Epidermal melanocyte (primary cell): ENCODE results near the gene SUN1.
"Not testable (repeated sequence)": the region's sequence is repeated elsewhere in the genome, so short reads cannot be mapped to it uniquely, and the experiment has no call there.

Source experiments
- DNase-seq: peaks from one replicate; pipeline ENCODE4 v3.0.0; 2011; ENCODE audit warnings: low spot score; ENCODE audit not compliant: insufficient read length

Gene SUN1

GRCh38 chr7:834277-834676, 2.0 kb downstream of the SUN1 start:
- no peak for DNase-seq

GRCh38 chr7:835021-835420, 2.7 kb downstream of the SUN1 start:
- DNase-seq, result no peak

- no peak for DNase-seq
Measured at GRCh38 chr7:835485-836401, 3.5 kb downstream of the SUN1 start.

GRCh38 chr7:836429-836828, 4.2 kb downstream of the SUN1 start:
- no peak for DNase-seq

GRCh38 chr7:837001-837400, 4.7 kb downstream of the SUN1 start:
- DNase-seq, result no peak

GRCh38 chr7:840001-840600, 7.8 kb downstream of the SUN1 start:
- no peak for DNase-seq

- DNase-seq, result no peak
Measured at GRCh38 chr7:841943-842342, 9.7 kb downstream of the SUN1 start.

GRCh38 chr7:842431-843031, 10.3 kb downstream of the SUN1 start:
- no peak for DNase-seq

GRCh38 chr7:843230-843629, 11.0 kb downstream of the SUN1 start:
- no peak for DNase-seq

- no peak for DNase-seq
Measured at GRCh38 chr7:844043-844442, 11.8 kb downstream of the SUN1 start.

GRCh38 chr7:844514-844913, 12.2 kb downstream of the SUN1 start:
- DNase-seq, result no peak

- DNase-seq, result no peak
Measured at GRCh38 chr7:845091-845490, 12.8 kb downstream of the SUN1 start.

- DNase-seq, result no peak
Measured at GRCh38 chr7:845731-846130, 13.5 kb downstream of the SUN1 start.

- not testable (repeated sequence) for DNase-seq
Measured at GRCh38 chr7:846958-847650, 14.8 kb downstream of the SUN1 start.

- DNase-seq, result not testable (repeated sequence)
Measured at GRCh38 chr7:847728-848127, 15.5 kb downstream of the SUN1 start.

- DNase-seq, result no peak
Measured at GRCh38 chr7:849145-849544, 16.9 kb downstream of the SUN1 start.

- DNase-seq, result no peak
Measured at GRCh38 chr7:849781-850180, 17.5 kb downstream of the SUN1 start.

GRCh38 chr7:851204-851603, 18.9 kb downstream of the SUN1 start:
- no peak for DNase-seq

GRCh38 chr7:853366-854117, 21.3 kb downstream of the SUN1 start:
- DNase-seq, result no peak

GRCh38 chr7:854118-854775, 22.0 kb downstream of the SUN1 start:
- DNase-seq, result no peak
